ENCODE measurements around the gene IGSF8. TPM values are rescaled to one million over a fixed set of nuclear protein-coding genes. Genes with fewer than 3 reads are reported as not detected.

The IGSF8 gene, protein sequence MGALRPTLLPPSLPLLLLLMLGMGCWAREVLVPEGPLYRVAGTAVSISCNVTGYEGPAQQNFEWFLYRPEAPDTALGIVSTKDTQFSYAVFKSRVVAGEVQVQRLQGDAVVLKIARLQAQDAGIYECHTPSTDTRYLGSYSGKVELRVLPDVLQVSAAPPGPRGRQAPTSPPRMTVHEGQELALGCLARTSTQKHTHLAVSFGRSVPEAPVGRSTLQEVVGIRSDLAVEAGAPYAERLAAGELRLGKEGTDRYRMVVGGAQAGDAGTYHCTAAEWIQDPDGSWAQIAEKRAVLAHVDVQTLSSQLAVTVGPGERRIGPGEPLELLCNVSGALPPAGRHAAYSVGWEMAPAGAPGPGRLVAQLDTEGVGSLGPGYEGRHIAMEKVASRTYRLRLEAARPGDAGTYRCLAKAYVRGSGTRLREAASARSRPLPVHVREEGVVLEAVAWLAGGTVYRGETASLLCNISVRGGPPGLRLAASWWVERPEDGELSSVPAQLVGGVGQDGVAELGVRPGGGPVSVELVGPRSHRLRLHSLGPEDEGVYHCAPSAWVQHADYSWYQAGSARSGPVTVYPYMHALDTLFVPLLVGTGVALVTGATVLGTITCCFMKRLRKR
- total RNA-seq (9.5 and 10.2 TPM in 2 replicates), polyA plus RNA-seq (17.5 and 20.2 TPM in 2 replicates), polyA minus RNA-seq (6.9 and 9.8 TPM in 2 replicates), Bru-seq, nascent RNA (percentile 36 among the genes with signal in this experiment), BruChase-seq, experiment 1, labeled RNA remaining after a 6-hour chase (percentile 49 among the genes with signal in this experiment), BruChase-seq, experiment 2, labeled RNA remaining after a 2-hour chase (percentile 41 among the genes with signal in this experiment)
- 7.7 and 10.3 TPM in 2 replicates for polyA plus RNA-seq (2011; cell fraction: cytosol; rRNA removed)
- polyA plus RNA-seq (2011; cell fraction: nucleus; rRNA removed) = 13.1 and 13.9 TPM in 2 replicates
- polyA plus RNA-seq (2012) = 6.0 and 11.5 TPM in 2 replicates
- polyA minus RNA-seq (2011; cell fraction: cytosol; rRNA and poly(A)+ RNA removed) = 23.0 TPM
- polyA minus RNA-seq (2011; cell fraction: nucleus; rRNA and poly(A)+ RNA removed) = 1.8 and 2.1 TPM in 2 replicates
- long read RNA-seq, transcript IGSF8-201 (7 exons, 2,343 nt) = major isoform, 27 of 35 reads
- long read RNA-seq, partial matches to known transcripts = 3 of 35 reads
- long read RNA-seq, other reads (novel, unspliced or antisense) = 4 of 35 reads

DNA sequence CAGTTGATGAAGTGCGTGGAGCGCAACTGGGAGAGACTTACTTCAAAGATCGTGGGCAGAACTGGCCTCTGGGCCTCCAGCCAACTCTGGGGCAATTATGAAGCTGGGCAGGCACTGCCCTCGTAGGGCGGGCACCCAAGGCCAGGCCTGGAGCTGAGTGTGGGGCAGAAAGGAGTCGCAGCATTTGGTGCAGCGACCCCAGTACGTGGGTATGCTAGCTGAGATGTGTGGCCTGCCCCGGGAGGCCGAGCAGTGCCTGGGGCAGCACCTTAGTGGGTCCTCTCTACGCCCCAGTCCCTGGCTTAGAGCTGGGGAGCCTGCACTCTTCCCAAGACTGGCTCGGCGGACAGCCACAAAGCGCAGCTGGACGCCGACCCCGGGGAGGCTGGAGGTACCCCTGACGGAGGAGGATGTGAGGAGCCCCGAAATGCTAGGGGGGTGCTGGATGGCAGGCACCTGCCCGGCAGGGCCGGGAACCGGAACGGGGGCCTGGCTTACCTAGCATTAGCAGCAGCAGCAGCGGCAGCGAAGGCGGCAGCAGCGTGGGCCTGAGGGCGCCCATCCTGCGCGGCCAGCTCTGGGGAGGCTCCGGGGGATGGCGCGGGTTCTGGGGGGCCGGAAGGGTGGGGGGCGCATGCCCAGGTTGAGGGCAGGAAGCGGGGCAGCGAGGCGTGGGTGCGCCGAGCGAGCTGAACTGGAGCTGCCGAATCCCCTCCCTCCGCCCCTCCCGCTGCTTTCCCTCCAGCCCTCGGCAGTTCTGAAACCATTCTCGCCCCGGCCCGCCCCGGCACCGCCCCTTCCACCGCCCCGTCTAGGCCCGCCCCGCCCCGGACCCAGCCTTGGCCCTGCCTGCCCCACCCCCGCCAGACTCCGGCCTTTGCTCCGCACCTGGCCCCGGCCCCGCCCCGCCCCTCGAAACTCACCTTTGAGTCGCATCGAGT, at the start of gene IGSF8:
Gene IGSF8, minus strand, starts transcription at position 709 of the 941 bp plus-strand sequence. Its CDS starts 147 bp downstream, at position 562.
- peak within 1 kb of the TSS; percentile 100 for H2AFZ ChIP-seq (ENCODE audit: low read depth, low read length)
- H3K4me2 ChIP-seq (ENCODE audit: insufficient read depth, low read length) = peak within 1 kb of the TSS; percentile 93
- BruUV-seq (replicated peaks) = no TSS peak
- no peaks in the 10 kb centered on the region for H3K9me3 ChIP-seq (replicated peaks; ENCODE audit: control insufficient read depth, insufficient read depth, low read length)
- H3K27ac ChIP-seq (ENCODE audit: insufficient read depth, low read depth, low read length) = peak within 1 kb of the TSS; percentile 36
- ChIA-PET CTCF (interaction anchor here (0.6 to 3.8 kb wide), 11 partner anchors 9 to 278 kb away, joined by 3 to 43 read pairs (median 11); partner anchors contain the start of genes KCNJ10 and KCNJ9), POLR2A (interaction anchor here (0.6 to 0.7 kb wide), 4 partner anchors 37 to 403 kb away, joined by 3 to 7 read pairs (median 4); no protein-coding TSS in a partner anchor)
- H3K36me3 ChIP-seq (ENCODE audit: control insufficient read depth in 2 of 2, extremely low read depth in 1 of 2, insufficient read depth in 2 of 2, low read length in 2 of 2) = no peaks in the 10 kb centered on the region
- no peaks in the 10 kb centered on the region for H4K20me1 ChIP-seq (replicated peaks; ENCODE audit: control insufficient read depth, extremely low read depth, insufficient read depth, low read length)
- intact Hi-C loops (cut with micrococcal nuclease) (loop anchor here (5.0 kb wide), 1 partner anchor 161 kb away; no protein-coding TSS in a partner anchor), dilution Hi-C loops (cut with MboI; ENCODE audit: extremely low pct_ligation_motif_present, low sequenced_read_pairs) (no loop called here)
- H3K9ac ChIP-seq (replicated peaks; ENCODE audit: extremely low read depth, insufficient read depth, low read length) = peak within 1 kb of the TSS; percentile 65
- H3K9me1 ChIP-seq (replicated peaks; ENCODE audit: control insufficient read depth, extremely low read depth, insufficient read depth, low read length) = no peaks in the 10 kb centered on the region
- H3K4me1 ChIP-seq (ENCODE audit: control insufficient read depth, extremely low read depth, insufficient read depth, low read length) = peaks cover 7% of the 10 kb centered on the region
- FAIRE-seq (no peak), DNase-seq (ENCODE audit: low read depth, low spot score) (peak; percentile 58)
- peak within 1 kb of the TSS; percentile 63 to 82 (median 79) for H3K4me3 ChIP-seq (replicated peaks in 1 of 3; ENCODE audit: insufficient read depth in 1 of 3, low read depth in 1 of 3, low read length in 3 of 3)
- TF ChIP-seq FOS (IDR thresholded peaks at IDR 0.05; ENCODE audit: borderline replicate concordance, insufficient read depth, low read length) (no peak), JUN (IDR thresholded peaks at IDR 0.05; ENCODE audit: borderline replicate concordance, insufficient read depth, insufficient read length, low read depth) (no peak), MYC (IDR thresholded peaks at IDR 0.05; ENCODE audit: low read depth, low read length) (no peak), POLR2AphosphoS5 (IDR thresholded peaks at IDR 0.05; ENCODE audit: insufficient read depth, low read depth, low read length) (no peak), GATA2 (IDR thresholded peaks at IDR 0.05; ENCODE audit: insufficient read depth, insufficient read length, low read depth, low read length) (no peak), EZH2 (IDR thresholded peaks at IDR 0.05; ENCODE audit: borderline replicate concordance, low read depth, low read length, severe bottlenecking) (no peak), POLR2A (IDR thresholded peaks at IDR 0.05; ENCODE audit: low read depth, low read length) (no peak)
- TF ChIP-seq, protein P1, sequence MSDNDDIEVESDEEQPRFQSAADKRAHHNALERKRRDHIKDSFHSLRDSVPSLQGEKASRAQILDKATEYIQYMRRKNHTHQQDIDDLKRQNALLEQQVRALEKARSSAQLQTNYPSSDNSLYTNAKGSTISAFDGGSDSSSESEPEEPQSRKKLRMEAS (IDR thresholded peaks at IDR 0.05; ENCODE audit: insufficient read depth, insufficient read length) = no peak
- TF ChIP-seq, protein P2, sequence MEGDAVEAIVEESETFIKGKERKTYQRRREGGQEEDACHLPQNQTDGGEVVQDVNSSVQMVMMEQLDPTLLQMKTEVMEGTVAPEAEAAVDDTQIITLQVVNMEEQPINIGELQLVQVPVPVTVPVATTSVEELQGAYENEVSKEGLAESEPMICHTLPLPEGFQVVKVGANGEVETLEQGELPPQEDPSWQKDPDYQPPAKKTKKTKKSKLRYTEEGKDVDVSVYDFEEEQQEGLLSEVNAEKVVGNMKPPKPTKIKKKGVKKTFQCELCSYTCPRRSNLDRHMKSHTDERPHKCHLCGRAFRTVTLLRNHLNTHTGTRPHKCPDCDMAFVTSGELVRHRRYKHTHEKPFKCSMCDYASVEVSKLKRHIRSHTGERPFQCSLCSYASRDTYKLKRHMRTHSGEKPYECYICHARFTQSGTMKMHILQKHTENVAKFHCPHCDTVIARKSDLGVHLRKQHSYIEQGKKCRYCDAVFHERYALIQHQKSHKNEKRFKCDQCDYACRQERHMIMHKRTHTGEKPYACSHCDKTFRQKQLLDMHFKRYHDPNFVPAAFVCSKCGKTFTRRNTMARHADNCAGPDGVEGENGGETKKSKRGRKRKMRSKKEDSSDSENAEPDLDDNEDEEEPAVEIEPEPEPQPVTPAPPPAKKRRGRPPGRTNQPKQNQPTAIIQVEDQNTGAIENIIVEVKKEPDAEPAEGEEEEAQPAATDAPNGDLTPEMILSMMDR (IDR thresholded peaks at IDR 0.05; ENCODE audit: extremely low read depth in 1 of 2, insufficient read depth in 1 of 2, low read depth in 1 of 2, low read length in 2 of 2) = no peak
- H3K79me2 ChIP-seq (ENCODE audit: control insufficient read depth, insufficient read depth, low read length) = no peaks in the 10 kb centered on the region
- H3K27me3 ChIP-seq (ENCODE audit: control insufficient read depth in 2 of 2, insufficient read depth in 2 of 2, low read length in 2 of 2) = peaks cover 6 to 9% of the 10 kb centered on the region in 2 experiments
